Gastroesophageal sphincter (tissue), 4 donors: ENCODE measurements around the gene LSG1. TPM values are rescaled to one million over a fixed set of nuclear protein-coding genes. Genes with fewer than 3 reads are reported as not detected.

Experiments
- ATAC-seq: fragments of 150-250 bp; one replicate; pipeline ENCODE4 v1.9.1; 2016; ENCODE audit warnings: mild to moderate bottlenecking, moderate library complexity
- H3K27ac ChIP-seq, 4 donors: fragments of 200-600 bp; sonication (generic) in 3 of 4; 1 replicate in 3 of 4; 2 replicates in 1 of 4; pipeline ENCODE4 v1.5.1; 2016 to 2019
- H3K27me3 ChIP-seq: fragments of 200-600 bp; sonication (generic); one replicate; pipeline ENCODE4 v1.5.1; 2019
- H3K36me3 ChIP-seq, 2 donors: fragments of 200-600 bp; sonication (generic); one replicate each; pipeline ENCODE4 v1.5.1; 2019; ENCODE audit warnings: control low read depth in 1 of 2
- H3K4me1 ChIP-seq, 3 donors: fragments of 200-600 bp; sonication (generic); 1 replicate in 2 of 3; 2 replicates in 1 of 3; pipeline ENCODE4 v1.5.1; 2016 to 2019; ENCODE audit warnings: control low read depth in 2 of 3
- H3K4me3 ChIP-seq, 2 donors: fragments of 200-600 bp; sonication (generic); one replicate each; pipeline ENCODE4 v1.5.1; 2019; ENCODE audit warnings: mild to moderate bottlenecking in 1 of 2, moderate library complexity in 1 of 2
- H3K9me3 ChIP-seq, 3 donors: fragments of 200-600 bp; sonication (generic); one replicate each; pipeline ENCODE4 v1.5.1; 2017 to 2019; ENCODE audit warnings: control low read depth in 2 of 3
- EP300 ChIP-seq: sonication (generic); formaldehyde crosslinking; IDR thresholded peaks from one replicate; pipeline ENCODE4 v1.6.1; 2017; ENCODE audit warnings: antibody characterized with exemption, mild to moderate bottlenecking
- POLR2A ChIP-seq, 2 donors: fragments of 450-650 bp; IDR thresholded peaks; one replicate each; pipeline ENCODE4 v1.6.1; 2017; ENCODE audit warnings: antibody characterized with exemption in 2 of 2, mild to moderate bottlenecking in 2 of 2, moderate library complexity in 1 of 2
- POLR2AphosphoS5 ChIP-seq: sonication (generic); formaldehyde crosslinking; IDR thresholded peaks from one replicate; pipeline ENCODE4 v1.6.1; 2017; ENCODE audit warnings: antibody characterized with exemption
- WGBS, 2 donors: methylation state at CpG; one replicate each; pipeline ENCODE4 v1.1.5; 2018; ENCODE audit warnings: low coverage in 1 of 2; 5-methylcytosine and 5-hydroxymethylcytosine counted together
- small RNA-seq, 4 donors: library from RNA; depleted of rRNA; stranded (forward); fragments of <200 nt; gene quantifications; one replicate each; pipeline ENCODE3, GENCODE V24; 2016
- total RNA-seq, 4 donors: library from RNA; depleted of rRNA; stranded (reverse); fragments of >200 nt; gene quantifications; one replicate each; pipeline ENCODE4 v1.1.0, GENCODE V29; 2016
- TF ChIP-seq, protein P1 (sequence below), 4 experiments: fragments of 200-600 bp in 2 of 4; fragments of 450-650 bp in 2 of 4; sonication (generic) in 1 of 4; IDR thresholded peaks; one replicate each; pipeline ENCODE4 v1.5.1; 2017 to 2019; ENCODE audit warnings: antibody characterized with exemption in 4 of 4, mild to moderate bottlenecking in 2 of 4, moderate library complexity in 2 of 4

The LSG1 gene
- total RNA-seq, 4 donors from 2014 or later: 23.0 to 30.3 (median 28.3) TPM

DNA sequence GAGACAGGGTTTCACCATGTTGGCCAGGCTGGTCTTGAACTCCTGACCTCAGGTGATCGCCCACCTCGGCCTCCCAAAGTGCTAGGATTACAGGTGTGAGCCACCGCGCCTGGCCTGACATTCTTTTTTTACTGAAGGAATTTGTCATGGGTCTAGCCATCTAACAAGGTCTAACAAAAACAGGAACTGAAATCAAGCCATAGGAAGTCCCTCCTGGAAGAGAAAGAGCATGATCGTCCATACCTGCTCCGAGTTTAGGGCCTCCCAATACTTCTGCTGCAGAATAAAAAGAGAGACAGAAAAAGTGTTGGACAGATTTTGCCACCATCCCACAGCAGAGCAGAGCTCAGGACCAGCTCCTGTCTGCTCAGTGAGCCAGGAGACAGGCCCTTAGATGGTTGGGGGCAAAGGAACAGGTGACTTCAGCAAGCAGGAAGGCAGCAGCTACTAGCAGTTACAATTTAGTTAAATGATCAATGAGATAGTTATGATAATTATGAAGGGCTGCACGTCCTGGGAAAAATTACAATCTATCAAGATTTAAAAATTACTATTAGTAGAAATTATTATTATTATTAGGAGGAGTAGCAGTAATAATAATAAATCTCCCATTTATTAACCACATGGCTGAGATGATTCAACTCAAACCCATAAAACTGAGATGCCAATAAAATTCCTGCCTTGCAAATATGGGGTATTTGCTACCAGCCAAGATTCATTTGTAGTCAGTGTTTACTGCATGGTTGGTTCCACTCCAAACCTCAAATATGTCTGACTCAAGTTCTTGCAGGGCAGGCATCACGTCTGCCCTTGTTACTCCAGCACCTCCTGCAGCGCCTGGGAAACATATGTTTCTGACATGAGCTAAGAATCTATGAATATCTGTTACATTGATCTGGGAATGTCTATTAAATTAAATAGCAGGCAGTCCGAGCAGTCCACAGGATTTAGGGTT is 78.9 kb downstream of the LSG1 start:
- no peak for TF ChIP-seq POLR2A (IDR thresholded peaks at IDR 0.05)
- no peak for TF ChIP-seq POLR2AphosphoS5
- TF ChIP-seq EP300: no peak
- TF ChIP-seq, protein P1, sequence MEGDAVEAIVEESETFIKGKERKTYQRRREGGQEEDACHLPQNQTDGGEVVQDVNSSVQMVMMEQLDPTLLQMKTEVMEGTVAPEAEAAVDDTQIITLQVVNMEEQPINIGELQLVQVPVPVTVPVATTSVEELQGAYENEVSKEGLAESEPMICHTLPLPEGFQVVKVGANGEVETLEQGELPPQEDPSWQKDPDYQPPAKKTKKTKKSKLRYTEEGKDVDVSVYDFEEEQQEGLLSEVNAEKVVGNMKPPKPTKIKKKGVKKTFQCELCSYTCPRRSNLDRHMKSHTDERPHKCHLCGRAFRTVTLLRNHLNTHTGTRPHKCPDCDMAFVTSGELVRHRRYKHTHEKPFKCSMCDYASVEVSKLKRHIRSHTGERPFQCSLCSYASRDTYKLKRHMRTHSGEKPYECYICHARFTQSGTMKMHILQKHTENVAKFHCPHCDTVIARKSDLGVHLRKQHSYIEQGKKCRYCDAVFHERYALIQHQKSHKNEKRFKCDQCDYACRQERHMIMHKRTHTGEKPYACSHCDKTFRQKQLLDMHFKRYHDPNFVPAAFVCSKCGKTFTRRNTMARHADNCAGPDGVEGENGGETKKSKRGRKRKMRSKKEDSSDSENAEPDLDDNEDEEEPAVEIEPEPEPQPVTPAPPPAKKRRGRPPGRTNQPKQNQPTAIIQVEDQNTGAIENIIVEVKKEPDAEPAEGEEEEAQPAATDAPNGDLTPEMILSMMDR (IDR thresholded peaks at IDR 0.05): no peak
- 56 to 76% methylated on average over 5 to 6 of the region's 10 CpGs for WGBS, 2 donors
- no peak for ATAC-seq
- H3K36me3 ChIP-seq: peaks cover 0 to 15% of the 10 kb centered on the region in 2 donors
- no peaks in the 10 kb centered on the region for H3K4me1 ChIP-seq
- H3K27ac ChIP-seq: no peak overlapping the region
- H3K9me3 ChIP-seq: no peaks in the 10 kb centered on the region
- no peak overlapping the region for H3K4me3 ChIP-seq
- no peaks in the 10 kb centered on the region for H3K27me3 ChIP-seq

Small RNA genes lying within 50 kb of the gene (small RNA-seq; reads per million reads assigned to genes)
- 0 reads per million in 4 donors for gene AC046143.2

Other genes starting within 250 kb of the LSG1 start
- 100 to 1,000 TPM; 106 to 157 (median 128) TPM for gene ATP13A3, start 185.2 kb downstream of the LSG1 start, total RNA-seq
- 1 to 10 TPM; 4.4 to 8.8 (median 7.4) TPM for gene TMEM44, start 38.8 kb downstream of the LSG1 start, total RNA-seq
- gene FAM43A, start 13.7 kb upstream of the LSG1 start, total RNA-seq: 10 to 100 TPM; 15.9 to 36.3 (median 23.8) TPM